ENCODE measurements around the gene VEGFA. TPM values are rescaled to one million over a fixed set of nuclear protein-coding genes. Genes with fewer than 3 reads are reported as not detected.
A peak's percentile ranks its signal among the peaks of the same experiment; 100 is the strongest.

VEGFA gene
- total RNA-seq (165 and 179 TPM in 2 replicates), polyA plus RNA-seq (129 and 148 TPM in 2 replicates)

- H3K4me1 ChIP-seq (ENCODE audit: insufficient read depth), result peaks cover 51% of the 10 kb centered on the region
Measured at GRCh38 chr6:43769526-43770371, at the start of gene VEGFA. TSS of gene VEGFA (plus strand) at chr6:43770211.

GRCh38 chr6:43720999-43721398 is 49.0 kb upstream of the VEGFA start:
- Histone ChIP-seq H3K27ac (no peak overlapping the region), H3K36me3 (replicated peaks; ENCODE audit: insufficient read depth, low read depth) (no peaks in the 10 kb centered on the region), H2AFZ (no peak overlapping the region), H4K20me1 (ENCODE audit: insufficient read depth, poor library complexity, severe bottlenecking) (no peaks in the 10 kb centered on the region), H3K9me3 (ENCODE audit: low read depth) (no peaks in the 10 kb centered on the region), H3K4me1 (ENCODE audit: insufficient read depth) (peaks cover 25% of the 10 kb centered on the region), H3K9me2 (replicated peaks; ENCODE audit: insufficient read depth) (no peaks in the 10 kb centered on the region), H3K4me3 (no peak overlapping the region), H3K27me3 (no peaks in the 10 kb centered on the region), H3K79me2 (no peaks in the 10 kb centered on the region), H3K4me2 (no peak overlapping the region)
- no peak for TF ChIP-seq EZH2 (IDR thresholded peaks at IDR 0.05; ENCODE audit: borderline replicate concordance)
- TF ChIP-seq EZH2phosphoT487 (IDR thresholded peaks at IDR 0.05; ENCODE audit: low read depth, severe bottlenecking, unreplicated experiment), result no peak
- DNase-seq (ENCODE audit: low spot score), result no peak
- WGBS (ENCODE audit: low lambda C conversion rate, missing lambda C conversion rate), result 87% methylated on average over 4 of the region's 4 CpGs

More at GRCh38 chr6:43769526-43770371, at the start of gene VEGFA:
- Histone ChIP-seq H3K4me3 (peak within 1 kb of the TSS; percentile 98), H3K27ac (peak within 1 kb of the TSS; percentile 97), H3K36me3 (replicated peaks; ENCODE audit: insufficient read depth, low read depth) (no peaks in the 10 kb centered on the region), H3K9me3 (ENCODE audit: low read depth) (no peaks in the 10 kb centered on the region), H4K20me1 (ENCODE audit: insufficient read depth, poor library complexity, severe bottlenecking) (peaks cover 40% of the 10 kb centered on the region), H3K79me2 (peaks cover 46% of the 10 kb centered on the region), H3K4me2 (peak within 1 kb of the TSS; percentile 94), H3K9me2 (replicated peaks; ENCODE audit: insufficient read depth) (no peaks in the 10 kb centered on the region), H3K27me3 (no peaks in the 10 kb centered on the region), H2AFZ (peak within 1 kb of the TSS; percentile 54)
- TF ChIP-seq EZH2phosphoT487 (IDR thresholded peaks at IDR 0.05; ENCODE audit: low read depth, severe bottlenecking, unreplicated experiment) (no peak), CTCF (IDR thresholded peaks at IDR 0.05; ENCODE audit: poor library complexity) (peak; percentile 100)
- peak; percentile 94 for DNase-seq (ENCODE audit: low spot score)
- 1% methylated on average over 37 of the region's 62 CpGs for WGBS (ENCODE audit: low lambda C conversion rate, missing lambda C conversion rate)

- Histone ChIP-seq H3K4me3 (no peak overlapping the region), H3K27ac (no peak overlapping the region), H2AFZ (no peak overlapping the region), H3K27me3 (no peaks in the 10 kb centered on the region), H3K79me2 (no peaks in the 10 kb centered on the region), H3K36me3 (replicated peaks; ENCODE audit: insufficient read depth, low read depth) (no peaks in the 10 kb centered on the region), H3K4me1 (ENCODE audit: insufficient read depth) (peaks cover 19% of the 10 kb centered on the region), H3K4me2 (no peak overlapping the region), H3K9me2 (replicated peaks; ENCODE audit: insufficient read depth) (no peaks in the 10 kb centered on the region), H3K9me3 (ENCODE audit: low read depth) (no peaks in the 10 kb centered on the region), H4K20me1 (ENCODE audit: insufficient read depth, poor library complexity, severe bottlenecking) (no peaks in the 10 kb centered on the region)
- 83% methylated on average over 10 of the region's 10 CpGs for WGBS (ENCODE audit: low lambda C conversion rate, missing lambda C conversion rate)
- no peak for TF ChIP-seq EZH2phosphoT487 (IDR thresholded peaks at IDR 0.05; ENCODE audit: low read depth, severe bottlenecking, unreplicated experiment)
- TF ChIP-seq EZH2 (IDR thresholded peaks at IDR 0.05; ENCODE audit: borderline replicate concordance), result no peak
- TF ChIP-seq CTCF (IDR thresholded peaks at IDR 0.05; ENCODE audit: poor library complexity), result no peak
- DNase-seq (ENCODE audit: low spot score), result no peak
Measured at GRCh38 chr6:43722920-43723545, 47.0 kb upstream of the VEGFA start.

- H3K79me2 ChIP-seq, result no peaks in the 10 kb centered on the region
- no peak for TF ChIP-seq EZH2 (IDR thresholded peaks at IDR 0.05; ENCODE audit: borderline replicate concordance)
- TF ChIP-seq CTCF (IDR thresholded peaks at IDR 0.05; ENCODE audit: poor library complexity), result peak; percentile 59
- TF ChIP-seq EZH2phosphoT487 (IDR thresholded peaks at IDR 0.05; ENCODE audit: low read depth, severe bottlenecking, unreplicated experiment), result no peak
- no peaks in the 10 kb centered on the region for H4K20me1 ChIP-seq (ENCODE audit: insufficient read depth, poor library complexity, severe bottlenecking)
- DNase-seq (ENCODE audit: low spot score), result peak; percentile 89
- H3K9me2 ChIP-seq (replicated peaks; ENCODE audit: insufficient read depth), result no peaks in the 10 kb centered on the region
- no peaks in the 10 kb centered on the region for H3K9me3 ChIP-seq (ENCODE audit: low read depth)
- H3K4me2 ChIP-seq, result no peak overlapping the region
- no peak overlapping the region for H3K27ac ChIP-seq
- peaks cover 13% of the 10 kb centered on the region for H3K4me1 ChIP-seq (ENCODE audit: insufficient read depth)
- WGBS (ENCODE audit: low lambda C conversion rate, missing lambda C conversion rate), result 50% methylated on average over 9 of the region's 9 CpGs
- H3K4me3 ChIP-seq, result no peak overlapping the region
- no peaks in the 10 kb centered on the region for H3K27me3 ChIP-seq
- no peaks in the 10 kb centered on the region for H3K36me3 ChIP-seq (replicated peaks; ENCODE audit: insufficient read depth, low read depth)
- H2AFZ ChIP-seq, result no peak overlapping the region
Measured at GRCh38 chr6:43723737-43724295, 46.2 kb upstream of the VEGFA start.

Data from hepatocyte (in vitro differentiated cells).